Activated naive CD4-positive, alpha-beta T cell treated with anti-CD3 and anti-CD28 coated beads, Interleukin-2, amount 10 ng/mL, durations not matched to agents 7 days and 5 days (primary cell): ENCODE measurements around the gene PTPMT1.
"Not testable (repeated sequence)": the region's sequence is repeated elsewhere in the genome, so short reads cannot be mapped to it uniquely, and the experiment has no call there.

ENCODE experiments used
- CTCF ChIA-PET: fragments of 350-600 bp; sonication (Branson Sonifier 250); formaldehyde crosslinking; loops from one replicate; lab custom pipeline; 2021; ENCODE audit warnings: antibody characterized with exemption; lab: Charles Lee
- DNase-seq: peaks from one replicate; pipeline ENCODE4 v3.0.0-alpha.2; 2020
- H3K27ac Mint-ChIP-seq: one replicate; pipeline ENCODE4 v1.8.0; 2021; ENCODE audit warnings: mild to moderate bottlenecking, moderate library complexity, mixed read lengths
- H3K27me3 Mint-ChIP-seq: one replicate; pipeline ENCODE4 v1.8.0; 2021; ENCODE audit warnings: mild to moderate bottlenecking, mixed read lengths
- H3K36me3 Mint-ChIP-seq: one replicate; pipeline ENCODE4 v1.8.0; 2021; ENCODE audit warnings: mixed read lengths
- H3K4me1 Mint-ChIP-seq: one replicate; pipeline ENCODE4 v1.8.0; 2021; ENCODE audit warnings: mixed read lengths
- H3K4me3 Mint-ChIP-seq: one replicate; pipeline ENCODE4 v1.8.0; 2021; ENCODE audit warnings: mild to moderate bottlenecking, moderate library complexity, mixed read lengths
- H3K9me3 Mint-ChIP-seq: one replicate; pipeline ENCODE4 v1.8.0; 2021; ENCODE audit warnings: mixed read lengths

PTPMT1 gene

GRCh38 chr11:47553406-47553743 lies 12.0 kb upstream of the PTPMT1 start:
- peak overlapping the region; percentile 81 for H3K27ac Mint-ChIP-seq
- no peak for DNase-seq
- CTCF ChIA-PET = interaction anchor here (0.6 to 1.9 kb wide), 9 partner anchors 9 to 84 kb away, joined by 3 to 8 read pairs (median 5); partner anchors contain the start of genes KBTBD4, NDUFS3 and PTPMT1
- H3K4me3 Mint-ChIP-seq = peak overlapping the region; percentile 99
- peaks cover 26% of the 10 kb centered on the region for H3K36me3 Mint-ChIP-seq
- peaks cover 4% of the 10 kb centered on the region for H3K27me3 Mint-ChIP-seq
- H3K4me1 Mint-ChIP-seq = peaks cover 42% of the 10 kb centered on the region
- no peaks in the 10 kb centered on the region for H3K9me3 Mint-ChIP-seq

DNA sequence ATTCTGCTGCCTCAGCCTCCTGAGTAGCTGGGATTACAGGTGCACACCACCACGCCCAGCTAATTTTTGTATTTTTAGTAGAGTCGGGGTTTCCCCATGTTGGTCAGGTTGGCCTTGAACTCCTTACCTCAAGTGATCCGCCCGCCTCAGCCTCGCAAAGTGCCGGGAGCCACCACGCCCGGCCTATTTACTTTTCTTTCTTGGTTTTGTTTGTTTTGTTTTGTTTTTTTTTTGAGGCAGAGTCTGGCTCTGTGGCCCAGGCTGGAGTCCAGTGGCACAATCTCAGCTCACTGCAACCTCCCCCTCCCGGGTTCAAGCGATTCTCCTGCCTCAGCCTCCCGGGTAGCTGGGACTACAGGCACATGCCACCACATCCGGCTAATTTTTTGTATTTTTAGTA lies 8.4 kb upstream of the PTPMT1 start:
- H3K27ac Mint-ChIP-seq, H3K36me3 Mint-ChIP-seq, H3K4me3 Mint-ChIP-seq, H3K27me3 Mint-ChIP-seq, DNase-seq, H3K9me3 Mint-ChIP-seq, CTCF ChIA-PET: not testable (repeated sequence)
- H3K4me1 Mint-ChIP-seq = peaks cover 17% of the 10 kb centered on the region

GRCh38 chr11:47558695-47559094 lies 6.7 kb upstream of the PTPMT1 start:
- H3K4me3 Mint-ChIP-seq = no peak overlapping the region
- no peaks in the 10 kb centered on the region for H3K9me3 Mint-ChIP-seq
- H3K4me1 Mint-ChIP-seq = peaks cover 10% of the 10 kb centered on the region
- CTCF ChIA-PET = interaction anchor here (0.6 kb wide), 1 partner anchor 27 kb away, joined by 3 read pairs; no protein-coding TSS in a partner anchor
- peaks cover 2% of the 10 kb centered on the region for H3K36me3 Mint-ChIP-seq
- DNase-seq = no peak
- H3K27me3 Mint-ChIP-seq = no peaks in the 10 kb centered on the region
- no peak overlapping the region for H3K27ac Mint-ChIP-seq

- no peak overlapping the region for H3K27ac Mint-ChIP-seq
- no peaks in the 10 kb centered on the region for H3K9me3 Mint-ChIP-seq
- peaks cover 15% of the 10 kb centered on the region for H3K4me1 Mint-ChIP-seq
- H3K4me3 Mint-ChIP-seq = no peak overlapping the region
- no peaks in the 10 kb centered on the region for H3K27me3 Mint-ChIP-seq
- peaks cover under 1% of the 10 kb centered on the region for H3K36me3 Mint-ChIP-seq
- no peak for DNase-seq
- CTCF ChIA-PET = interaction anchor here (0.6 kb wide), 1 partner anchor 150 kb away, joined by 3 read pairs; no protein-coding TSS in a partner anchor
These were observed 5.0 kb upstream of the PTPMT1 start for GRCh38 chr11:47560426-47560825.

DNA sequence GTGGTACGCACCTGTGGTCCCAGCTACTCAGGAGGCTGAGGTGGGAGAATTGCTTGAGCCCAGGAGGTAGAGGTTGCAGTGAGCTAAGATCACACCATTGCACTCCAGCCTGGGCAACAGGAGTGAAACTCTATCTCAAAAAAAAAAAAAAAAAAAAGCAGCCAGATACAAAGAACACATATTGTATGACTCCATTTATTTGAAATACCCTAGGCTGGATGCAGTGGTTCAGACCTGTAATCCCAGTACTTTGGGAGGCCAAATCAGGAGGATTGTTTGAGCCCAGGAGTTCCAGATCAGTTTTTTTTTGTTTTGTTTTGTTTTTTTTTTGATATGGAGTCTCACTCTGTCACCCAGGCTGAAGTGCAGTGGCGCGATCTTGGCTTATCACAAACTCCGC lies 3.0 kb upstream of the PTPMT1 start:
- H3K27ac Mint-ChIP-seq, H3K9me3 Mint-ChIP-seq, H3K4me3 Mint-ChIP-seq, CTCF ChIA-PET, H3K27me3 Mint-ChIP-seq, DNase-seq, H3K36me3 Mint-ChIP-seq: not testable (repeated sequence)
- peaks cover 31% of the 10 kb centered on the region for H3K4me1 Mint-ChIP-seq

- peaks cover 31% of the 10 kb centered on the region for H3K4me1 Mint-ChIP-seq
- H3K27ac Mint-ChIP-seq = peak overlapping the region; percentile 67
- not testable (repeated sequence) for H3K27me3 Mint-ChIP-seq, DNase-seq, H3K9me3 Mint-ChIP-seq
- H3K36me3 Mint-ChIP-seq = peaks cover 11% of the 10 kb centered on the region
- CTCF ChIA-PET = interaction anchor here (1.2 to 2.0 kb wide), 3 partner anchors 11 to 386 kb away, joined by 3 to 8 read pairs (median 4); partner anchors contain the start of gene CELF1
- peak overlapping the region; percentile 56 for H3K4me3 Mint-ChIP-seq
These were observed 1.0 kb upstream of the PTPMT1 start for GRCh38 chr11:47564366-47564765.

- CTCF ChIA-PET = interaction anchor here (1.2 to 2.0 kb wide), 3 partner anchors 12 to 387 kb away, joined by 3 to 8 read pairs (median 4); partner anchors contain the start of gene CELF1
- peaks cover 31% of the 10 kb centered on the region for H3K4me1 Mint-ChIP-seq
- H3K36me3 Mint-ChIP-seq = peaks cover 17% of the 10 kb centered on the region
- no peaks in the 10 kb centered on the region for H3K9me3 Mint-ChIP-seq
- peak overlapping the region; percentile 62 for H3K27ac Mint-ChIP-seq
- no peak for DNase-seq
- no peaks in the 10 kb centered on the region for H3K27me3 Mint-ChIP-seq
- peak overlapping the region; percentile 76 for H3K4me3 Mint-ChIP-seq
These were observed 463 bp upstream of the PTPMT1 start for GRCh38 chr11:47564933-47565339.

- Mint-ChIP-seq H3K36me3 (peaks cover 18% of the 10 kb centered on the region), H3K27me3 (no peaks in the 10 kb centered on the region), H3K4me3 (peak overlapping the region; percentile 76), H3K4me1 (peaks cover 31% of the 10 kb centered on the region), H3K9me3 (no peaks in the 10 kb centered on the region), H3K27ac (peak overlapping the region; percentile 82)
- CTCF ChIA-PET = interaction anchor here (0.7 to 2.0 kb wide), 3 partner anchors 13 to 87 kb away, joined by 3 to 8 read pairs (median 3); partner anchors contain the start of gene CELF1
- peak; percentile 33 for DNase-seq
These were observed 825 bp downstream of the PTPMT1 start for GRCh38 chr11:47566149-47566698.

DNA sequence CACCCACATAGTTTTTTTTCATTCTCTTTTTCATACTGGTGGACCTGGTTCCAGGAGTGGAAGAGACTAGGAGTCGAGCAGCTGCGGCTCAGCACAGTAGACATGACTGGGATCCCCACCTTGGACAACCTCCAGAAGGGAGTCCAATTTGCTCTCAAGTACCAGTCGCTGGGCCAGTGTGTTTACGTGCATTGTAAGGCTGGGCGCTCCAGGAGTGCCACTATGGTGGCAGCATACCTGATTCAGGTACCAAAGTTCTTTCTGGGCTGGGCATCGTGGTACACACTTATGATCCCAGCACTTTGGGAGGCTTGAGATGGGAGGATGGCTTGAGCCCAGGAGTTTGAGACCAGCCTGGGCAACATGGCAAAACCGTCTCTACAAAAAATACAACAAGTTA lies 4.2 kb downstream of the PTPMT1 start:
- H3K4me1 Mint-ChIP-seq = peaks cover 23% of the 10 kb centered on the region
- peaks cover 39% of the 10 kb centered on the region for H3K36me3 Mint-ChIP-seq
- no peak overlapping the region for H3K27ac Mint-ChIP-seq
- no peak overlapping the region for H3K4me3 Mint-ChIP-seq
- no peaks in the 10 kb centered on the region for H3K9me3 Mint-ChIP-seq
- DNase-seq = no peak
- no peaks in the 10 kb centered on the region for H3K27me3 Mint-ChIP-seq
- CTCF ChIA-PET = interaction anchor here (0.7 to 1.3 kb wide), 3 partner anchors 8 to 87 kb away, joined by 3 to 4 read pairs (median 3); partner anchors contain the start of gene CELF1

- Mint-ChIP-seq H3K4me3 (no peak overlapping the region), H3K36me3 (peaks cover 48% of the 10 kb centered on the region), H3K27ac (no peak overlapping the region), H3K27me3 (no peaks in the 10 kb centered on the region), H3K4me1 (peaks cover 18% of the 10 kb centered on the region), H3K9me3 (no peaks in the 10 kb centered on the region)
- CTCF ChIA-PET = interaction anchor here (1.3 kb wide), 1 partner anchor 86 kb away, joined by 3 read pairs; no protein-coding TSS in a partner anchor
- no peak for DNase-seq
These were observed 5.4 kb downstream of the PTPMT1 start for GRCh38 chr11:47570651-47571356.

DNA sequence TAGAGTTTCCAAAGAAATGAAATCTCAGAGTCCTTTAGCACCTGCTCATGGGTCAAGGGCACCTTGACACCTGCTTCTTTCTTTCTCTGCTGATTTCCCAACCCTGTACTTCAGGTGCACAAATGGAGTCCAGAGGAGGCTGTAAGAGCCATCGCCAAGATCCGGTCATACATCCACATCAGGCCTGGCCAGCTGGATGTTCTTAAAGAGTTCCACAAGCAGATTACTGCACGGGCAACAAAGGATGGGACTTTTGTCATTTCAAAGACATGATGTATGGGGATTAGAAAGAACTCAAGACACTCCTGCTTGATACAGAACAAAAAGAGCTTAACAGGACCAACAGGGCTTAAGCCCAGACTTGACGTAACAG lies 5.9 kb downstream of the PTPMT1 start:
- H3K4me1 Mint-ChIP-seq = peaks cover 14% of the 10 kb centered on the region
- no peaks in the 10 kb centered on the region for H3K9me3 Mint-ChIP-seq
- no peak overlapping the region for H3K27ac Mint-ChIP-seq
- no peaks in the 10 kb centered on the region for H3K27me3 Mint-ChIP-seq
- no peak overlapping the region for H3K4me3 Mint-ChIP-seq
- DNase-seq = no peak
- CTCF ChIA-PET = no interaction called here
- peaks cover 50% of the 10 kb centered on the region for H3K36me3 Mint-ChIP-seq

- CTCF ChIA-PET = no interaction called here
- Mint-ChIP-seq H3K4me1 (peaks cover 11% of the 10 kb centered on the region), H3K4me3 (no peak overlapping the region), H3K36me3 (peaks cover 49% of the 10 kb centered on the region), H3K27ac (no peak overlapping the region), H3K9me3 (no peaks in the 10 kb centered on the region), H3K27me3 (no peaks in the 10 kb centered on the region)
- DNase-seq = no peak
These were observed 6.5 kb downstream of the PTPMT1 start for GRCh38 chr11:47571895-47572294.

DNA sequence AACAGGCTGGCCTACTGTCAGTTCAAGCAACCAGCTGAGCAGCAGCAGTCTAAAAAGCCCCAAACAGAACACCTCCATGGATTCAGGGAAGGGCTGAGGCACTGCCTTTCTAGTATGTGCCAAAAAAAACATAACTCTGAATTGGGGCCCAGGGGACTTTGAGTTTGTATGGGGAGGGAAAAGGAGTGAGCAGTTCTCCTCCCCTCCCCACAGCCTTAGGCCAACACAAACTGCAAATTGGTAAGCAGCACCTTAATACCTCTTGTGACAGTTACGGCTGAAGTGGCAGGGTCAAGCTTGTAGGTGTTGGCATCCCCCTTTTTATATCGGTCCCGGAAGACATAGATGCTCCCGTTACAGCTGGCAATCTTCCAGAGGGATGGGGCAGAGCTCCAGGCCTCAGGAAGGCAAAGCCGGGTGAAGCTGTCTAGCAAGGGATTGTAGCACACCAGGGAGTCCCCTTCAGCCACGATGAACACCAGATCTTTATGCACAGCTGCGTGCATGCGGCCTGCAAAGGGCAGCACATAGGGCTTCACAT lies 7.4 kb downstream of the PTPMT1 start:
- Mint-ChIP-seq H3K9me3 (no peaks in the 10 kb centered on the region), H3K27ac (no peak overlapping the region), H3K4me3 (no peak overlapping the region), H3K36me3 (peaks cover 53% of the 10 kb centered on the region), H3K27me3 (no peaks in the 10 kb centered on the region), H3K4me1 (peaks cover 16% of the 10 kb centered on the region)
- DNase-seq = no peak
- CTCF ChIA-PET = no interaction called here

DNA sequence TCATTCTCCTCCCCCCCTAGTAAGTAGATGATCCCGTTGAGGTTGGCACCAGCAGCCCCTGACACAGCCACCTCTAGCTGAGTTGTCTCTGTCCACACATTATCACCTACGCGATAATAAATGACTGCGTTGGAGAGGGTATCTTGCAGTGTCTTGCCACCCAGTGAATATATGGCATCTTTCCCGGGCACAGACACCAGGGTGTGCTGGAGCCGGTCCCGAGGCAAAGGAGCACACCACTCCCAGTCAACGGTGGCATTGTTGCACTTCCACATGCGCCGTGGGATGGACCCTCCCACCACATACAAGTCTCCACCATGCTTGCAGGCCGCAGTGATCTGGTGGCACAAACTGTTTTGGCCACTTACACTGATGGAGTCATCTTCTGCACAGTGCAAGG lies 7.9 kb downstream of the PTPMT1 start:
- CTCF ChIA-PET = no interaction called here
- Mint-ChIP-seq H3K27me3 (no peaks in the 10 kb centered on the region), H3K9me3 (no peaks in the 10 kb centered on the region), H3K27ac (no peak overlapping the region), H3K4me3 (no peak overlapping the region), H3K4me1 (peaks cover 22% of the 10 kb centered on the region), H3K36me3 (peaks cover 52% of the 10 kb centered on the region)
- no peak for DNase-seq
